H54 (cell line): ENCODE data around the gene ACTG1.

Experiments
- DNase-seq: peaks from one replicate; pipeline ENCODE4 v3.0.0; 2011; ENCODE audit warnings: low spot score, mixed read lengths; ENCODE audit not compliant: insufficient read length
- FAIRE-seq: peaks from 3 replicates; lab custom pipeline; 2011; peaks lifted over from hg19 to GRCh38; lab: Jason Lieb, UNC
- POLR2A ChIP-seq: IDR thresholded peaks from 2 replicates; pipeline ENCODE4 v1.6.1; 2011; ENCODE audit warnings: low read depth, mild to moderate bottlenecking, low read length

Gene ACTG1

GRCh38 chr17:81487089-81487486, 25.5 kb downstream of the ACTG1 start:
- no peak for DNase-seq
- TF ChIP-seq POLR2A: no peak
- no peak for FAIRE-seq

- no peak for FAIRE-seq
- no peak for DNase-seq
- TF ChIP-seq POLR2A: no peak
Observed at GRCh38 chr17:81486199-81486810, 26.3 kb downstream of the ACTG1 start.

- no peak for FAIRE-seq
- DNase-seq: peak; percentile 93
- TF ChIP-seq POLR2A: no peak; the same call in 1 of the 2 replicates
Observed at GRCh38 chr17:81484195-81484979, 28.2 kb downstream of the ACTG1 start.

- TF ChIP-seq POLR2A: no peak
- DNase-seq: no peak
- no peak for FAIRE-seq
Observed at GRCh38 chr17:81483862-81484194, 28.8 kb downstream of the ACTG1 start.

GRCh38 chr17:81483085-81483861, 29.3 kb downstream of the ACTG1 start:
- FAIRE-seq: no peak
- TF ChIP-seq POLR2A: no peak
- no peak for DNase-seq

GRCh38 chr17:81482673-81483072, 29.9 kb downstream of the ACTG1 start:
- FAIRE-seq (no peak), DNase-seq (no peak)
- TF ChIP-seq POLR2A: no peak

- DNase-seq: no peak
- no peak for TF ChIP-seq POLR2A
- FAIRE-seq: no peak
Observed at GRCh38 chr17:81481815-81482505, 30.6 kb downstream of the ACTG1 start.

- TF ChIP-seq POLR2A: no peak
- FAIRE-seq (no peak), DNase-seq (no peak)
Observed at GRCh38 chr17:81481073-81481799, 31.4 kb downstream of the ACTG1 start.

GRCh38 chr17:81480140-81481072, 32.2 kb downstream of the ACTG1 start:
- no peak for TF ChIP-seq POLR2A
- FAIRE-seq: no peak
- DNase-seq: peak; percentile 59

GRCh38 chr17:81479175-81480071, 33.2 kb downstream of the ACTG1 start:
- no peak for TF ChIP-seq POLR2A
- no peak for DNase-seq
- no peak for FAIRE-seq

- DNase-seq (no peak), FAIRE-seq (no peak)
- TF ChIP-seq POLR2A: no peak
Observed at GRCh38 chr17:81478119-81478518, 34.5 kb downstream of the ACTG1 start.
